ENCODE measurements around the gene FILIP1.

- TF ChIP-seq CTCF (IDR thresholded peaks at IDR 0.05 in 4 of 5, conservative IDR thresholded peaks at IDR 0.05 in 1 of 5) (no peak), POLR2A (IDR thresholded peaks at IDR 0.05) (no peak)
Observed at GRCh38 chr6:75363304-75363703, 130.3 kb downstream of the FILIP1 start.
